Forelimb muscle (tissue), 1 donor: Measurements from ENCODE around the gene ZP1. TPM values are rescaled to one million over a fixed set of nuclear protein-coding genes. Genes with fewer than 3 reads are reported as not detected.
"Not testable (repeated sequence)": the region's sequence is repeated elsewhere in the genome, so short reads cannot be mapped to it uniquely, and the experiment has no call there.

ENCODE experiments used
- DNase-seq: peaks from one replicate; pipeline ENCODE4 v3.0.0-alpha.2; 2013; ENCODE audit warnings: low read depth
- polyA plus RNA-seq: library from polyadenylated mRNA; unstranded; fragments of 120-200 nt; gene quantifications from one replicate; pipeline ENCODE4 v1.2.1, GENCODE V29; 2013; ENCODE audit not compliant: insufficient read length

Gene ZP1
- not detected for polyA plus RNA-seq

- no peak for DNase-seq
Observed at GRCh38 chr11:60866911-60867870, at the start of gene ZP1. TSS of gene ZP1 (plus strand) at chr11:60867542. CDS start at chr11:60867562, 20 bp downstream.

GRCh38 chr11:60818057-60818456 is 49.3 kb upstream of the ZP1 start:
- DNase-seq, result no peak

DNA sequence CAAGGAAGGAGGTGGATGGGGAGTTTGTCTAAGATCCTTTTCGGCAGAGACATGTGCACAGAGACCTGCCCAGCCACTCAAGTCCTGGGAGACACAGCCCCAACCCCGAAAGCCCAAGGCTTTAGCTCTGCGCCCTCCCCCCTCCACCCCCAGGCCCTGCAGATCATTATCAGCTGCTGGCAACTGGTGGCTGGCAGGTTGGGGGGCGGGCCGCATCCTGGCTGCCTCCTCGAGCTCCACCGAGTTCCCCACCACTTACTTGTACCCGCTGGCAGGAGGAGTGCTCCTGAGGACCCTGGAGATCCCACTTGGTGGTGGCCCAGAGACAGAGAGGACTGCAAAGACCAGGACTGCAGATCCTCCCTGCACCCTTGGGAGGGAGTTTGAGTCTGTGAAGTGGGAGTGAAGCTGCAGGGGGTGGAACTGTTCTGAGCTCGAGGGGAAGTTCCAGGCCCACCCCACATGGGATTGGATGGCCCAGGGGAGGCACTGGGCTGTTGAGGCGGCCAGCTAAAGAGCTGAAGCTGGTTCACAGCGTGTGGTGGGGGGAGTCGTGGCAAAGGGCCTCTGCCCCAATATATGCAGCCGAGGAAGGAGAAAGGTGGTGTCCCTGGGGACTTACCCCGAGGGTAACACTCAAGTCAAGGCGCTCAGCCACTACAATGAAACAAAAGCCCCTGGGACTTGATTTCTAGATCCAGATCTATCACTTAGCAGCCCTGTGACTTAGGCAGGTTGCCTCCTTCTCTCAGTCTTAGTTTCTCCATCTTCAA is 45.3 kb upstream of the ZP1 start:
- DNase-seq, result no peak

DNA sequence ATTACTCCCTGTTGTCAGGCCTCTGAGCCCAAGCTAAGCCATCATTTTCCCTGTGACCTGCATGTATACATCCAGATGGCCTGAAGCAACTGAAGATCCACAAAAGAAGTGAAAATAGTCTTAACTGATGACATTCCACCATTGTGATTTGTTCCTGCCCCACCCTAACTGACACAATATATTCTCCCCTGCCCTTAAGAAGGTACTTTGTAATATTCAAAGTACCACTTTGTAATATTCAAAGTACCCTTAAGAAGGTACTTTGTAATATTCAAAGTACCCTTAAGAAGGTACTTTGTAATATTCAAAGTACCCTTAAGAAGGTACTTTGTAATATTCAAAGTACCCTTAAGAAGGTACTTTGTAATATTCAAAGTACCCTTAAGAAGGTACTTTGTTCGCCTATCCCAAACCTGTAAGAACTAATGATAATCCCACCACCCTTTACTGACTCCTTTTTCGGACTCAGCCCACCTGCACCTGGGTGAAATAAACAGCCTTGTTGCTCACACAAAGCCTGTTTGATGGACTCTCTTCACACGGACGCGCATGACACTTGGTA is 43.5 kb upstream of the ZP1 start:
- DNase-seq, result not testable (repeated sequence)

DNA sequence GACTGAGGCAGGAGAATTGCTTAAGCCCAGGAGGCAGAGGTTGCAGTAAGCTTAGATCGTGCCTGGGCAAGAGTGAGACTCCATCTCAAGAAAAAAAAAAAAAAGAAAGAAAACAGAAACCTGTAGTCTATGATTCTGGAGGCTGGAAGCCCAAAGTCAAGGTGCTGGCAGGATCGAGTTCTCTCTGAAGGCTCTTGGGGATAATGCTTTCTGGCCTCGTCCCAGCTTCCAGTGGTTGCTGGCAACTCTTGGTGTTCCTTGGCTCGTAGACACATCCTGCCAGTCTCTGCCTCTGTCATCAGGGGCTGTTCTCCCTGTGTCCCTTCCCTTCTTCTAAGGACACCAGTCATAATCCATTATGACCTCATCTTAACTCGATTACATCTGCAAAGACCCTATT is 42.2 kb upstream of the ZP1 start:
- no peak for DNase-seq

DNA sequence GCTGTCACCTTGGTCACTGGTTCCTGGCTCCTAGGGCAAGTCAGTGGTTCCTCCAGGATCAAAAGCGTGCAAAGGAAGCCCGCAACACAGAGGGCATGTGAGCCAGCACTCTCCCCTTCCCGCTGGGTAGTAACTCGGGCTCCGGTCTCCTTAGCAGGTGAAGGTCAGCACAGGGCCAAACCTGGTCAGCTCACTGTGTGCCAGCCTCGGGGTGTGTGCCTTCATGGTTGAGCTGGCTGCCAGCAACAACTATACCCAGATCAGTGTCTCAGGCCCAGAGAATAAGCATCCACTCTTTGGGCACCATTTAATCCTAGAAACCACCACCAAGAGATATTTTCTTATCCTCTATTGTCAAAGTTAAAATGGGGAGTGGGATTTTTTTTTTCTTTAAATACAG is 41.6 kb upstream of the ZP1 start:
- DNase-seq, result no peak

DNA sequence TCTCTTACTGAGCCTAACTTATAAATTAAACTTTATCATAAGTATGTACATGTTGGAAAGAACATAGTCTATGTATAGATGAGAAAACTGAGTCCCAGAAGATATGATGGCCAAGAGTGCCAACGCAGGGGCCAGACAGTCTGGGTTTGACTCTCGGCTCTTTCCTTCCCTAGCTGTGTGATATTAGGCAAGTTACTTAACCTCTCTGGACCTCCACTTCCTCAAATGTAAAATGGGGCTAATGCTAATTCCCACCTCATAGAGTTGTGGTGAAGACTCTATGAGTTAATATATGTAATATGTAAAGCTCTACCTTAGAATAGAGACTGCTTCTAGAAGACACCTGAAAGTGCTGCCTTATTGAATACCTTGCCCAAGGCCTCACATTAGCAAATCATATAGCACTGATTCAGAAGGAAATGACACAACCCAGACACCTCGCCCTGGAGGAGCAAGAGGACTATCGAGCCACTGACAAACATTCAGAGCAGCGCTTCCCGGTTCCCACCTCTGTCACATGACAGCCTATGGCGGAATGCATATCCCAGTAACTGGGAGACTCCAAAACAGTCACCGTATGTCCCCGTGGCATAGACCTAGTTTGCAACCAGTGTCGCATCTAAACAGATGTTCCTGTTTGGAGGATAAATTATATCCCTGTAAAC is 36.7 kb upstream of the ZP1 start:
- DNase-seq, result no peak

DNA sequence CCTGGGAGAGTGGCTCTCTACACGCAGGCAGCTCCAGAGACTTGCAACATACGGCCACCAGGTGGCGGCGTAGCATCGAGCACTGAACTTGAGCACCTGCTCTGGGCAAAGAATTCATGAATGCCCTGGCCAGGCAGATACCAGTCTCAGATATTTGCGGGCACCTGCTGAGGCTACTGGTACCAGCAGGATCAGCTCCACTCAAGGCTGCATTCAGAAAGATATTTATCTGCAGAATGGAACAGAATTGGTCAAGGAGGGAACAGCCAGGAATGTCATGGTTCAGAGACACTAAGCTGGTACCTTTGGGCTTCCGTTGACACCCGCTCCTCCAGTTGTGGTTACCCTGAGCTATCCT is 36.2 kb upstream of the ZP1 start:
- peak; percentile 36 for DNase-seq

- no peak for DNase-seq
Observed at GRCh38 chr11:60831501-60832079, 35.8 kb upstream of the ZP1 start.

DNA sequence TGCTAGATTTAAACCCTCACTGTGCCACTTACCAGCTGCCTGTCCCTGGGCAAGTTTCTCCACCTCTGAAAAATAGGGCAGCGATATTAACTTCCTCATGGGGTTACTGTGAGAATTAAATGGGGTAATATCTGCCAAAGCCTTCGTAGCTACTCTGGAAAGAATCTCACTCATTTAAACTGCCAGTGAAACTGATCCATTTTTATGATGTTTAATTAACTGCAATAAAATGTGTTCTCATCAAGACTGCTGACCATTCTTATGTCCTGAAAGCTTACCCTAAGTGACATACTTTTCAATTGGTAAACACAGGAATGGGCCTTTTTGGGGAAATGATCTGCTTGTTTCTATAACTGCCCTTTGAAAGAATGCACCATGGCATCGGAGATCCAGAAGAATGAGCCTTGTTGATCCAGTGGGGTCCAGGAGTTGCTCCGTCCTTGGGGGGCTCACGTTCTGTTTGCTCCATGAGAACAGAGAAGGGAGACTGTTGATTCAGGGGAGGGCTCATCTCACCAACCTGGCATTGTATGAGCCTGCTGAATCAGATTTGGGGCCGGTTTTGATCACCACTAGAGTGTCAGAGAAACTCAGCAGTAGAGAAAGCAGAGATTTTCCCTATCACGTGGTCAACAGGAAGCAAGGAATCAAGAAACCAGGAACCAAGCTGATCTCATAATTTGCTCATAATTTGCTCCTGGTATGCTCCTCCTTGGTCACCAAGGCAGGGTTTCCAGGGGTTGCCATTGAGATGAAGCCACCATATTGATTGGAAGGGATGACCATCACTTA is 32.4 kb upstream of the ZP1 start:
- DNase-seq, result no peak

DNA sequence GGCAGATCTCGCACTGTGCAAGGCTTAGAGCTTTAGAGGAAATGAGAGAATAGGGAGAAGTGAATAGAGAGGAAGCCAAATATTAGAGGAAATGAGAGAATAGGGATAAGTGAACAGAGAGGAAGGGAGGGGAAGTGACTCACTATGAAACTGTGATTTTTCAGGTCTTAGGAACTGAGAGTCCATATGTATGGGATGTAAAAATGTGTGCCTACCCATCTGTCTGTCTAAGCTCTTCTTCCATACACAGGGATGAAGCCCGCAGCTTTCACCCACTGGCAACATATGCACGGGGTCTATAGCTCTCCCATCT is 31.9 kb upstream of the ZP1 start:
- no peak for DNase-seq

GRCh38 chr11:60836866-60837515 is 30.4 kb upstream of the ZP1 start:
- DNase-seq, result no peak

DNA sequence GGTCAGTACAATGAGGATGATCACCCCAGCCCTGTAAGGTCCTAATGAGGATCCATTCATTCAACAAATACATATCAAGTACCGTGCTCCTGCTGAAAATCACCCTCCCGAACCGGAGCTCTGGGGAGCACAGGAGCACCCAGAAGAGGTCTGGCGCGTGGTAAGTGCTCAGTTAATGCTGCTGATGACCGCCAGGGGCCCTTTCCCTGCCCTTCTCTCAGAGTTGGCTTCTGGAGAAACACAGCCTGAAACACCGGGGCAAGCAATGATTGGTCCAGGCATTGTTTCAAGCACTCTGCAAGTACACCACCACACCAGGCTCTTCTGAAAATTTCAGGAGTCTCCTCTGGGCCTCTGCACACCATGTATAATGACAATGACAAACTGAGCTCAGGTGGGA is 29.2 kb upstream of the ZP1 start:
- DNase-seq, result no peak

DNA sequence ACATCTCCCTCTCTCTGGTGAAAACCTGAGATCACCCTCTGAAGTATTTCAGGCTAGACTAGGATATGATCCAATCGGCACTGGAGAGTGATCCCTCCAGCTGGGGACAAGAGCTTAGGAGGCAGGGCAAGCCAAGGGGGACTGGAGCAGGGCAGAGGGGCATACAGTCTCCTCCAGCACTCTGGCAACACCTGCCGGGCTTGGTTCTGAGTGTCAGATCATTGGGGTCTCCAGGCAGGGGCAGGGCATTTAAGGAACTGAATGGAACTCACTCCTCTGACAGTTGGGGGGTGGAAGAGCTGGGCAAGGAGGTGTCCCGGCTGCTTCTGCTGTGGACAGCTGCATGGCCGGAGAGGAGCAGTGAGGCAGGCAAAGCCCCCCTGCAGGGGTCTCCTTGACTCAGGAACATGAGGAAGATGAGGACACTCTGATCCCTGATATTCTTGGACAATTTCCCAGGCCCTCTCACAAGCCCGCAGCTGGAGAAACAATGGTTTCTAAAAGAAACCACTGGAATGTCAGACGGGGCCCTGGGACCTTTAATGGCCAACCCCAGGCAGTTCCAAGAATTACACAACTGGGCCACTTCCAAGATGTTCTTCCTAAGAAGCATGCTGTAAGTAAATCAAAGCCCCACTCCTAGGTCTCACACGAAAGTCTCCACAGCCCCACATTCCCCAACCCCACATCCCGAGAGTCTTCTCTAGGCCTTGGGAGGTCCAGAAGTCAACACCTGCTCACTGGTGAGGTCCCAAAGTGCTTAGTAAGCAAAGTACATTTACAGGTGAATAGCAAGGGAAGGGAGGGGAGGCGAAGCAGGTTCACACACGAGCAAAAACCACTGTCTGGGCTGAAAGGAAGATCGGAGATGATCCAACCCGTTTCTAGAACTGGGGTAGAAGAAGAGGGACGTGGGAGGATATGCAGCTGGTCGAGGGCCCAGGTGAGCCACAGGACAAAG is 26.6 kb upstream of the ZP1 start:
- peak; percentile 80 for DNase-seq

- DNase-seq, result peak; percentile 96
Observed at GRCh38 chr11:60841797-60842667, 25.3 kb upstream of the ZP1 start, which contains the start of gene CCDC86. TSS of gene CCDC86 (plus strand) at chr11:60842113. CDS start at chr11:60842125, 12 bp downstream.

DNA sequence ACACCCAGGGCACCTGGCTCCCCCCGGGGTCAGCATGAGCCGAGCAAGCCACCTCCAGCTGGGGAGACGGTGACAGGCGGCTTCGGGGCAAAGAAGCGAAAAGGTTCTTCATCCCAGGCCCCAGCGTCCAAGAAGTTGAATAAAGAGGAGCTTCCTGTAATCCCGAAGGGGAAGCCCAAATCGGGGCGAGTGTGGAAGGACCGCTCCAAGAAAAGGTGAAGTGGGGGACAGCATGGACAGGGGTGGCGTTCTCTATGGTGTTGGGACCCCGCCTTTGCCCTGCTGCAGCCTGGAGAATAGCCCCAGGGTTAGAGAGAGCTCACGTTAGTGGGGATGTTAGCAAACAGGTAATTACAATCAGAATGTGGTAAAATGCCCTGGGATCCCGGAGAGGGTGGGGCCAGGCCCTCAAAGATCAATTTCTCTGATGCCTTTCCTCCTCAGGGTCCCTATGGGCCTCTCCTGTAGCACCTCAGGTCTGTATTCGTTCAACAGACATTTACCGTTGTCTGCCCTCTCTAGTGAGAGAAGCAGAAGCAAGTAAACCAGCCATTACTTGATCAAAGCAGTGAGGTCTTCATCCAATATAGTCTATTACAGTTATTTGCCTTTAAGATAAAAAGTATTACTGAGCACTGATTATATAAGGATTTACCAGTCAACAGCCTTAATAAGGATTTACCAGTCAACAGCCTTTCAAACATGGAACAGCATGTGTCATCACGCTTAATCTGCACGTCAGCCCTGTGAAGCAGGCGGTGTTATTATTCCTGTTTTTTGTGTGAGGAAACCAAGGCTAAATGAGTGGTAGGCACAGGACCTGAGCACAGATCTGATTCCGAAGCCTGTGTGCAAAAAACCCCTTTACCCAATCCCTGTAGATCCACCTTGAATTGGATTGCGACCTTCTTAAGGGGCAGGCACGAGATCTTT is 24.4 kb upstream of the ZP1 start:
- no peak for DNase-seq
